SK-N-SH (cell line): ENCODE data around the gene PRKACA. TPM values are rescaled to one million over a fixed set of nuclear protein-coding genes. Genes with fewer than 3 reads are reported as not detected.

ENCODE experiments used
- CTCF ChIA-PET: fragments of 300-600, 350-600 bp; formaldehyde crosslinking; extraction: SDS; loops from one replicate; lab custom pipeline; 2021; lab: Yijun Ruan, JAX
- POLR2A ChIA-PET: fragments of 350-600 bp; sonication (Branson Sonifier 250); formaldehyde crosslinking; extraction: SDS; loops from one replicate; lab custom pipeline; 2020; ENCODE audit warnings: antibody characterized with exemption, inconsistent platforms; lab: Yijun Ruan, JAX
- DNase-seq: peaks from one replicate; pipeline ENCODE4 v3.0.0; 2012
- H2AFZ ChIP-seq: fragments of 200-600 bp; sonication (generic); 2 replicates; pipeline ENCODE4 v1.8.1; 2016; ENCODE audit warnings: antibody characterized with exemption, mild to moderate bottlenecking, low read depth
- H3F3A ChIP-seq: fragments of 200-600 bp; sonication (generic); replicated peaks from 2 replicates; pipeline ENCODE3; 2016; ENCODE audit warnings: antibody characterized with exemption, mild to moderate bottlenecking; ENCODE audit not compliant: insufficient read depth
- H3K27ac ChIP-seq, 2 experiments: fragments of 200-500 bp in 1 of 2; fragments of 200-600 bp in 1 of 2; sonication (Bioruptor generic) in 1 of 2; sonication (generic), shearing (Covaris generic) in 1 of 2; 2 replicates each; pipeline versions ENCODE4 v1.5.1 to v1.6.1; 2014 to 2016; ENCODE audit warnings: low read depth in 2 of 2, inconsistent platforms in 1 of 2, low read length in 1 of 2, mild to moderate bottlenecking in 1 of 2, mixed read lengths in 1 of 2
- H3K27me3 ChIP-seq: fragments of 200-600 bp; sonication (generic), shearing (Covaris generic); 2 replicates; pipeline ENCODE4 v1.6.1; 2016; ENCODE audit warnings: mixed run types; ENCODE audit not compliant: insufficient read depth
- H3K36me3 ChIP-seq, 2 experiments: fragments of 200-500 bp in 1 of 2; fragments of 200-600 bp in 1 of 2; sonication (Bioruptor generic) in 1 of 2; sonication (generic) in 1 of 2; replicated peaks in 1 of 2; 2 replicates each; pipeline versions ENCODE3 to v1.5.1; 2014 to 2016; ENCODE audit warnings: low read length in 1 of 2, mild to moderate bottlenecking in 1 of 2; ENCODE audit not compliant: insufficient read depth in 2 of 2, control insufficient read depth in 1 of 2
- H3K4me1 ChIP-seq, 2 experiments: fragments of 200-500 bp in 1 of 2; fragments of 200-600 bp in 1 of 2; sonication (Bioruptor generic) in 1 of 2; sonication (generic), shearing (Covaris generic) in 1 of 2; 2 replicates each; pipeline versions ENCODE4 v1.5.1 to v1.6.1; 2014 to 2016; ENCODE audit warnings: low read depth in 1 of 2, low read length in 1 of 2, mixed run types in 1 of 2; ENCODE audit not compliant: insufficient read depth in 2 of 2, control insufficient read depth in 1 of 2
- H3K4me2 ChIP-seq: fragments of 200-600 bp; sonication (generic), shearing (Covaris generic); 2 replicates; pipeline ENCODE4 v1.6.1; 2017; ENCODE audit warnings: mixed run types
- H3K4me3 ChIP-seq, 2 experiments: fragments of 200-500 bp in 1 of 2; fragments of 200-600 bp in 1 of 2; sonication (Bioruptor generic) in 1 of 2; sonication (generic), shearing (Covaris generic) in 1 of 2; 2 replicates each; pipeline versions ENCODE4 v1.5.1 to v1.8.1; 2014 to 2016; ENCODE audit warnings: low read depth in 2 of 2, inconsistent platforms in 1 of 2, low read length in 1 of 2, mild to moderate bottlenecking in 1 of 2, mixed read lengths in 1 of 2, moderate library complexity in 1 of 2
- H3K79me2 ChIP-seq: fragments of 200-600 bp; sonication (generic); 2 replicates; pipeline ENCODE4 v1.8.1; 2017; ENCODE audit warnings: mild to moderate bottlenecking; ENCODE audit not compliant: insufficient read depth
- H3K9ac ChIP-seq: fragments of 200-600 bp; sonication (generic); 2 replicates; pipeline ENCODE4 v1.6.1; 2017; ENCODE audit warnings: mixed run types
- H3K9me2 ChIP-seq: fragments of 200-600 bp; sonication (generic); 2 replicates; pipeline ENCODE4 v1.6.1; 2017; ENCODE audit warnings: mixed run types
- H3K9me3 ChIP-seq: fragments of 200-600 bp; sonication (generic); 2 replicates; pipeline ENCODE4 v1.6.1; 2017; ENCODE audit warnings: mixed run types, mild to moderate bottlenecking, moderate library complexity
- H4K20me1 ChIP-seq: fragments of 200-600 bp; sonication (generic); 2 replicates; pipeline ENCODE4 v1.6.1; 2017; ENCODE audit warnings: mild to moderate bottlenecking, mixed run types; ENCODE audit not compliant: insufficient read depth
- CHD2 ChIP-seq: fragments of 150-350 bp; IDR thresholded peaks from 2 replicates; pipeline ENCODE4 v1.6.1; 2018; ENCODE audit warnings: low read length; ENCODE audit not compliant: partially characterized antibody
- CTCF ChIP-seq: fragments of 200-600 bp; sonication (generic); IDR thresholded peaks from 2 replicates; pipeline ENCODE4 v1.6.1; 2017; ENCODE audit warnings: antibody characterized with exemption, mild to moderate bottlenecking, moderate library complexity
- ELF1 ChIP-seq: IDR thresholded peaks from 2 replicates; pipeline ENCODE4 v1.4.0; 2012
- FOSL2 ChIP-seq: IDR thresholded peaks from 2 replicates; pipeline ENCODE4 v1.4.0; 2012; ENCODE audit warnings: low read depth, mild to moderate bottlenecking, moderate library complexity, borderline replicate concordance
- GABPA ChIP-seq: IDR thresholded peaks from 2 replicates; pipeline ENCODE4 v1.4.0; 2012; ENCODE audit warnings: low read depth, mild to moderate bottlenecking
- GATA2 ChIP-seq: sonication (generic); formaldehyde crosslinking; IDR thresholded peaks from 2 replicates; pipeline ENCODE4 v1.5.0; 2020; ENCODE audit warnings: mild to moderate bottlenecking, missing genetic modification reagents
- IRF3 ChIP-seq: fragments of 150-350 bp; IDR thresholded peaks from 2 replicates; pipeline ENCODE4 v1.6.1; 2016; ENCODE audit warnings: mild to moderate bottlenecking, low read depth, low read length
- JUND ChIP-seq: IDR thresholded peaks from 2 replicates; pipeline ENCODE4 v1.4.0; 2012
- MAX ChIP-seq: IDR thresholded peaks from 2 replicates; pipeline ENCODE4 v1.4.0; 2012; ENCODE audit warnings: low read depth
- MEF2A ChIP-seq: IDR thresholded peaks from 2 replicates; pipeline ENCODE4 v1.4.0; 2012; ENCODE audit warnings: low read depth, borderline replicate concordance
- MXI1 ChIP-seq: IDR thresholded peaks from 2 replicates; pipeline ENCODE4 v1.6.1; 2012; ENCODE audit warnings: mild to moderate bottlenecking, low read depth, low read length, improper control_type of control experiment
- NRF1 ChIP-seq: IDR thresholded peaks from 2 replicates; pipeline ENCODE4 v1.6.1; 2012; ENCODE audit warnings: low read depth, mild to moderate bottlenecking, low read length
- PBX3 ChIP-seq: IDR thresholded peaks from 2 replicates; pipeline ENCODE4; 2012
- POLR2AphosphoS5 ChIP-seq: IDR thresholded peaks from 2 replicates; pipeline ENCODE4 v1.6.1; 2012; ENCODE audit warnings: low read depth, low read length
- RAD21 ChIP-seq: IDR thresholded peaks from 2 replicates; pipeline ENCODE4 v1.6.1; 2012; ENCODE audit warnings: mild to moderate bottlenecking, low read length
- REST ChIP-seq: IDR thresholded peaks from 2 replicates; pipeline ENCODE4 v1.6.1; 2012; ENCODE audit warnings: mild to moderate bottlenecking, low read depth, low read length, moderate library complexity
- SIN3A ChIP-seq: IDR thresholded peaks from 2 replicates; pipeline ENCODE4 v1.6.1; 2012; ENCODE audit warnings: low read depth, mild to moderate bottlenecking, low read length, moderate library complexity, borderline replicate concordance
- TAF1 ChIP-seq: IDR thresholded peaks from 2 replicates; pipeline ENCODE4 v1.6.1; 2012; ENCODE audit warnings: low read depth, mild to moderate bottlenecking, low read length, moderate library complexity, borderline replicate concordance
- TCF12 ChIP-seq: IDR thresholded peaks from 2 replicates; pipeline ENCODE4 v1.4.0; 2012
- TEAD4 ChIP-seq: IDR thresholded peaks from 2 replicates; pipeline ENCODE4 v1.4.0; 2012; ENCODE audit warnings: mild to moderate bottlenecking, borderline replicate concordance; ENCODE audit not compliant: insufficient read depth
- USF1 ChIP-seq: IDR thresholded peaks from 2 replicates; pipeline ENCODE4 v1.4.0; 2012; ENCODE audit warnings: low read depth, borderline replicate concordance
- USF2 ChIP-seq: fragments of 150-350 bp; IDR thresholded peaks from 2 replicates; pipeline ENCODE4 v1.6.1; 2017; ENCODE audit warnings: antibody characterized with exemption, low read length, low read depth, borderline replicate concordance
- WGBS: methylation state at CpG from one replicate; pipeline ENCODE4 v1.1.6; 2017; ENCODE audit warnings: low lambda C conversion rate; 5-methylcytosine and 5-hydroxymethylcytosine counted together
- polyA plus RNA-seq, 3 experiments: library from polyadenylated mRNA; depleted of rRNA; stranded (reverse); fragments of >200 nt; gene quantifications; 2 replicates each; pipeline ENCODE4 v1.2.3, GENCODE V29; 2012

The PRKACA gene
- polyA plus RNA-seq, 1 of the 3 experiments (the other 2 are of a cell fraction) = 48.4 TPM

- peak; percentile 95 for DNase-seq
- H3K4me2 ChIP-seq = peak overlapping the region; percentile 94
- H2AFZ ChIP-seq = peak overlapping the region; percentile 99
- peaks cover 0 to under 1% of the 10 kb centered on the region in 2 experiments for H3K36me3 ChIP-seq
- peaks cover 19% of the 10 kb centered on the region; the same call in 1 of the 2 replicates for H3K79me2 ChIP-seq
- H3K27ac ChIP-seq = peak overlapping the region; percentile 70 to 72
- ChIA-PET POLR2A (interaction anchor here (0.8 to 1.6 kb wide), 4 partner anchors 9 to 316 kb away, joined by 3 to 5 read pairs (median 4); partner anchors contain the start of genes ASF1B, MISP3 and MRI1), CTCF (interaction anchor here (0.6 to 6.6 kb wide), 10 partner anchors 9 to 490 kb away, joined by 3 to 37 read pairs (median 4); partner anchors contain the start of genes ASF1B, MISP3 and NDUFB7)
- no peaks in the 10 kb centered on the region for H3K27me3 ChIP-seq
- peaks cover 7% of the 10 kb centered on the region for H3F3A ChIP-seq
- peak overlapping the region; percentile 78 for H3K9ac ChIP-seq
- H4K20me1 ChIP-seq = no peaks in the 10 kb centered on the region
- H3K9me2 ChIP-seq = no peaks in the 10 kb centered on the region
- no peaks in the 10 kb centered on the region for H3K9me3 ChIP-seq
- H3K4me1 ChIP-seq = peaks cover 3 to 12% of the 10 kb centered on the region in 2 experiments; a peak in 2 of 4 replicates
- WGBS = under 1% methylated on average over 39 of the region's 50 CpGs
- peak overlapping the region; percentile 68 to 95 for H3K4me3 ChIP-seq
- TF ChIP-seq FOSL2 = no peak
- no peak for TF ChIP-seq USF2
- TF ChIP-seq NRF1 = peak; percentile 85
- no peak for TF ChIP-seq IRF3
- TF ChIP-seq MXI1 = peak; percentile 55; the same call in 1 of the 2 replicates
- TF ChIP-seq GABPA = peak; percentile 95
- TF ChIP-seq SIN3A = no peak
- no peak for TF ChIP-seq PBX3
- TF ChIP-seq TAF1 = peak; percentile 84
- TF ChIP-seq USF1 = no peak
- TF ChIP-seq CTCF = 0 out of 2 replicates have a peak, but pooled peaks have one; percentile 7
- TF ChIP-seq POLR2AphosphoS5 = peak; percentile 83
- peak; percentile 91 for TF ChIP-seq CHD2
- no peak for TF ChIP-seq GATA2 (CRISPR knock-in tag)
- peak; percentile 25; the same call in 1 of the 2 replicates for TF ChIP-seq TCF12
- no peak for TF ChIP-seq JUND
- TF ChIP-seq TEAD4 = no peak
- peak; percentile 96 for TF ChIP-seq ELF1
- peak; percentile 4; the same call in 1 of the 2 replicates for TF ChIP-seq MAX
- no peak for TF ChIP-seq REST
- no peak for TF ChIP-seq RAD21
- TF ChIP-seq MEF2A = no peak
Measured at GRCh38 chr19:14080887-14081796, 36.4 kb downstream of the PRKACA start.
